Endothelial cell of umbilical vein (primary cell): ENCODE measurements around the gene ADGRB2. TPM values are rescaled to one million over a fixed set of nuclear protein-coding genes. Genes with fewer than 3 reads are reported as not detected.

Source experiments
- BruUV-seq: library from RNA; stranded (reverse); fragments of 400-500 nt; replicated peaks from 2 replicates; lab custom pipeline; 2021; lab: Mats Ljungman, UMichigan
- CTCF ChIA-PET: fragments of 300-600, 350-600 bp; sonication (Branson Sonifier 250); formaldehyde crosslinking; loops from one replicate; lab custom pipeline; 2021; ENCODE audit warnings: antibody characterized with exemption, inconsistent platforms; lab: Charles Lee
- POLR2A ChIA-PET: fragments of 300-600, 350-600 bp; sonication (Branson Sonifier 250); formaldehyde crosslinking; loops from one replicate; lab custom pipeline; 2021; ENCODE audit warnings: antibody characterized with exemption, inconsistent platforms; lab: Charles Lee
- DNase-seq: peaks from one replicate; pipeline ENCODE4 v3.0.0-alpha.2; 2011; ENCODE audit warnings: low read depth, low spot score
- FAIRE-seq: peaks from 2 replicates; lab custom pipeline; 2011; peaks lifted over from hg19 to GRCh38; lab: Jason Lieb, UNC
- H2AFZ ChIP-seq: 2 replicates; pipeline ENCODE4 v1.6.0; 2012; ENCODE audit warnings: low read depth, low read length, control low read depth, inconsistent platforms
- H3K27ac ChIP-seq: 2 replicates; pipeline ENCODE4 v1.5.1; 2011; ENCODE audit warnings: low read depth, mild to moderate bottlenecking, control low read depth, low read length, moderate library complexity; ENCODE audit not compliant: insufficient read depth
- H3K27me3 ChIP-seq, 2 experiments: 2 replicates each; pipeline versions ENCODE4 v1.6.0 to v1.6.1; 2011; ENCODE audit warnings: low read length in 2 of 2, mixed read lengths in 1 of 2; ENCODE audit not compliant: control insufficient read depth in 2 of 2, insufficient read depth in 2 of 2
- H3K36me3 ChIP-seq, 2 experiments: 2 replicates in 1 of 2; 3 replicates in 1 of 2; pipeline ENCODE4 v1.5.1; 2011; ENCODE audit warnings: low read length in 2 of 2, mild to moderate bottlenecking in 1 of 2, moderate library complexity in 1 of 2; ENCODE audit not compliant: control insufficient read depth in 2 of 2, insufficient read depth in 2 of 2; ENCODE audit errors: extremely low read depth in 1 of 2
- H3K4me1 ChIP-seq: 3 replicates; pipeline ENCODE4 v1.5.1; 2011; ENCODE audit warnings: mild to moderate bottlenecking, low read length; ENCODE audit not compliant: control insufficient read depth, insufficient read depth; ENCODE audit errors: extremely low read depth
- H3K4me2 ChIP-seq: 2 replicates; pipeline ENCODE4 v1.6.1; 2011; ENCODE audit warnings: low read length, control low read depth, mixed read lengths; ENCODE audit not compliant: insufficient read depth
- H3K4me3 ChIP-seq, 3 experiments: fragments of 200-600 bp in 1 of 3; sonication (generic), shearing (Covaris generic) in 1 of 3; replicated peaks in 1 of 3; 2 replicates each; pipeline ENCODE4 v1.5.1; 2011 to 2016; ENCODE audit warnings: control low read depth in 3 of 3, low read length in 3 of 3, mild to moderate bottlenecking in 2 of 3, inconsistent platforms in 1 of 3, low read depth in 1 of 3, moderate library complexity in 1 of 3; ENCODE audit not compliant: insufficient read depth in 1 of 3
- H3K79me2 ChIP-seq: 2 replicates; pipeline ENCODE4 v1.6.0; 2012; ENCODE audit warnings: low read length, inconsistent platforms; ENCODE audit not compliant: control insufficient read depth, insufficient read depth
- H3K9ac ChIP-seq: replicated peaks from 2 replicates; pipeline ENCODE3; 2011; ENCODE audit warnings: low read length, control low read depth; ENCODE audit not compliant: insufficient read depth; ENCODE audit errors: extremely low read depth
- H3K9me1 ChIP-seq: replicated peaks from 3 replicates; pipeline ENCODE4 v1.6.0; 2011; ENCODE audit warnings: mild to moderate bottlenecking, low read length; ENCODE audit not compliant: control insufficient read depth, insufficient read depth; ENCODE audit errors: extremely low read depth
- H3K9me3 ChIP-seq: replicated peaks from 2 replicates; pipeline ENCODE4 v1.5.1; 2012; ENCODE audit warnings: low read length, inconsistent platforms; ENCODE audit not compliant: control insufficient read depth, insufficient read depth
- H4K20me1 ChIP-seq: replicated peaks from 2 replicates; pipeline ENCODE3; 2011; ENCODE audit warnings: mild to moderate bottlenecking, low read length; ENCODE audit not compliant: control insufficient read depth, insufficient read depth; ENCODE audit errors: extremely low read depth
- CTCF ChIP-seq, 2 donors: IDR thresholded peaks; 1 replicate in 1 of 2; 2 replicates in 1 of 2; pipeline ENCODE4 v1.5.1; 2011; ENCODE audit warnings: low read length in 2 of 2, mild to moderate bottlenecking in 2 of 2, moderate library complexity in 2 of 2, control low read depth in 1 of 2, inconsistent platforms in 1 of 2, low read depth in 1 of 2; ENCODE audit not compliant: insufficient read depth in 1 of 2; ENCODE audit errors: extremely low read depth in 1 of 2
- EZH2 ChIP-seq: IDR thresholded peaks from 2 replicates; pipeline ENCODE4 v1.6.1; 2012; ENCODE audit warnings: borderline replicate concordance, low read depth, mild to moderate bottlenecking, moderate library complexity, low read length, inconsistent platforms; ENCODE audit not compliant: severe bottlenecking
- FOS ChIP-seq: IDR thresholded peaks from 2 replicates; pipeline ENCODE4 v1.6.1; 2011; ENCODE audit warnings: mild to moderate bottlenecking, low read length, moderate library complexity, borderline replicate concordance; ENCODE audit not compliant: insufficient read depth
- GATA2 ChIP-seq: IDR thresholded peaks from 2 replicates; pipeline ENCODE4 v1.7.0; 2011; ENCODE audit warnings: low read depth, mild to moderate bottlenecking, moderate library complexity, mixed read lengths, low read length; ENCODE audit not compliant: insufficient read length, insufficient read depth
- JUN ChIP-seq: IDR thresholded peaks from 2 replicates; pipeline ENCODE4 v1.6.1; 2011; ENCODE audit warnings: borderline replicate concordance, low read depth; ENCODE audit not compliant: insufficient read length, insufficient read depth
- MYC ChIP-seq: IDR thresholded peaks from one replicate; pipeline ENCODE4 v1.6.1; 2011; ENCODE audit warnings: mild to moderate bottlenecking, low read depth, low read length
- POLR2A ChIP-seq: IDR thresholded peaks from 2 replicates; pipeline ENCODE4 v1.6.1; 2012; ENCODE audit warnings: low read depth, mild to moderate bottlenecking, control low read depth, low read length
- POLR2AphosphoS5 ChIP-seq: IDR thresholded peaks from 2 replicates; pipeline ENCODE4 v1.6.1; 2012; ENCODE audit warnings: low read depth, mild to moderate bottlenecking, control low read depth, low read length, moderate library complexity; ENCODE audit not compliant: insufficient read depth
- dilution Hi-C: fragments of 300-500 bp; cut with MboI; formaldehyde crosslinking; loops from one replicate; pipeline ENCODE4 v1.15.0; 2019; ENCODE audit warnings: low sequenced_read_pairs; ENCODE audit not compliant: extremely low pct_ligation_motif_present
- intact Hi-C: fragments of 100-400 bp; cut with micrococcal nuclease; formaldehyde crosslinking; loops from one replicate; pipeline ENCODE4 v1.10.0; 2022
- polyA plus RNA-seq, 4 experiments: library from polyadenylated mRNA; depleted of rRNA in 3 of 4; stranded (reverse) in 3 of 4; unstranded in 1 of 4; fragments of >200 nt; gene quantifications; 2 replicates each; pipeline versions ENCODE4 v1.2.1 to v1.2.3, GENCODE V29; 2011 to 2012; ENCODE audit warnings: missing spikeins in 1 of 4
- total RNA-seq: library from RNA; stranded (reverse); gene quantifications from 2 replicates; pipeline ENCODE4 v1.2.3, GENCODE V29; 2021
- TF ChIP-seq, protein P1 (sequence below): IDR thresholded peaks from 2 replicates; pipeline ENCODE4 v1.6.1; 2011; ENCODE audit not compliant: insufficient read depth, insufficient read length

The ADGRB2 gene
- total and polyA plus RNA-seq, 2 donors (not counting 3 experiments of a cell fraction or from before 2014, with no cell fraction given), result 1.3 to 1.5 TPM

DNA sequence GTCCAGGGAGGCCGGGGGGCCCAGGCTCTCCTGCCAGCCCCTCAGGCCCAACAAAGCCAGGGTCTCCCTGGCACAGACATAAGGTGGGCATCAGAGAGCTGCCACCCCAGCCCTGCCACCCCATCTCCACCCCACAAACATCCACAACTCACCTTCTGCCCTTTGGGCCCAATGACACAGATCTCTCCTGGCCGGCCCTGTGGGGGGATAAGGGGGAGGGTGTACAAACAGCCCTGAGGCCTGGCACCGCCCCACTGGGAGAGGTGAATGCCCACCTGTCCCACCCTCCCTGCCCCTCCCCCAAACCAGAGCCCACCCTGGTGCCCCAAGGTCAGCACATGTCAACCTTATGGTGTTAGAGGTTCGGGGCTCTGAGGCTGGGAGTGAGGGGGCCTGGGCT is 72.7 kb downstream of the ADGRB2 start:
- Histone ChIP-seq H4K20me1 (no peaks in the 10 kb centered on the region), H3K4me1 (peaks cover 13% of the 10 kb centered on the region), H3K79me2 (no peaks in the 10 kb centered on the region), H3K4me2 (no peak overlapping the region), H3K9me3 (no peaks in the 10 kb centered on the region), H3K36me3 (no peaks in the 10 kb centered on the region), H3K4me3 (no peak overlapping the region), H3K9ac (no peak overlapping the region), H3K27ac (no peak overlapping the region), H2AFZ (no peak overlapping the region), H3K27me3 (no peaks in the 10 kb centered on the region), H3K9me1 (no peaks in the 10 kb centered on the region)
- DNase-seq, result no peak
- ChIA-PET POLR2A (no interaction called here), CTCF (interaction anchor here (0.6 to 2.5 kb wide), 2 partner anchors 14 to 54 kb away, joined by 3 to 8 read pairs; no protein-coding TSS in a partner anchor)
- no peak for TF ChIP-seq CTCF (IDR thresholded peaks at IDR 0.05; ENCODE audit: extremely low read depth in 1 of 2, insufficient read depth in 1 of 2, low read depth in 1 of 2, low read length in 2 of 2)
- no peak for TF ChIP-seq MYC
- no peak for TF ChIP-seq POLR2AphosphoS5
- no peak for TF ChIP-seq POLR2A
- TF ChIP-seq, protein P1, sequence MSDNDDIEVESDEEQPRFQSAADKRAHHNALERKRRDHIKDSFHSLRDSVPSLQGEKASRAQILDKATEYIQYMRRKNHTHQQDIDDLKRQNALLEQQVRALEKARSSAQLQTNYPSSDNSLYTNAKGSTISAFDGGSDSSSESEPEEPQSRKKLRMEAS, result no peak
- no peak for TF ChIP-seq FOS
- no peak for TF ChIP-seq GATA2
- TF ChIP-seq JUN, result no peak
- no peak for TF ChIP-seq EZH2
- no peak for FAIRE-seq
- BruUV-seq, result no TSS peak
- intact Hi-C loops, result no loop called here
- dilution Hi-C loops, result no loop called here
